SU-DHL-6 (cell line): ENCODE measurements around the gene CORO6.

ENCODE experiments used
- CTCF ChIP-seq: fragments of 200-600 bp; sonication (generic); IDR thresholded peaks from one replicate; pipeline ENCODE4 v1.5.1; 2017; ENCODE audit warnings: antibody characterized with exemption, mild to moderate bottlenecking, low read length, moderate library complexity; ENCODE audit not compliant: insufficient read depth, poor library complexity, severe bottlenecking
- EZH2phosphoT487 ChIP-seq: fragments of 200-600 bp; sonication (generic), shearing (Covaris generic); conservative IDR thresholded peaks from 2 replicates; pipeline ENCODE4 v1.6.1; 2018; ENCODE audit warnings: mild to moderate bottlenecking, antibody characterized with exemption, low read length, moderate library complexity, mixed read lengths

GRCh38 chr17:29613352-29613837 is 9.3 kb downstream of the CORO6 start:
- TF ChIP-seq CTCF, result peak; percentile 76
- TF ChIP-seq EZH2phosphoT487, result no peak
